GM19043 (cell line): ENCODE results near the gene SLC8A3.

Experiments
- ATAC-seq: cut with Tn5 transposase; IDR thresholded peaks from one replicate; pipeline ENCODE4 v1.9.1; 2021; ENCODE audit warnings: low read depth; ENCODE audit not compliant: unreplicated experiment

The SLC8A3 gene

DNA sequence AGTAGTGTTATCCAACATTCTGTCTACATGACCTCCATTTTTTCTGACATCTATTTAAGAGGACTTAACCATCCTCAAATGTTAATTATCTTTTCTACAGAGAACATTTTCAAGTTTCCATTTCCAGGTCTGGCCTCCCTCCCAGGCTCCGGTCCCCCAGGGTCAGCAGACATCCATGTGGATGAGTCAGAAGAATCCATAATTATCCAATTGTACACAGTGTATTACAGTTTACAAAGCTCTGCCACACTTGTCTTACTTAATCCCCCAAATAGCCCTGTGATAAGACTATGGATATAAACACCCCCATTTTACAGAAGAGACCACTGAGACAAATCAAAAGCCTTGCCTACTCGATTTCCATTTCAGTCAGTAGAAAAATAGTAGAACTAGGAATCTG lies 65.0 kb downstream of the SLC8A3 start:
- no peak for ATAC-seq

GRCh38 chr14:70121521-70121920 lies 67.2 kb downstream of the SLC8A3 start:
- ATAC-seq, result no peak

GRCh38 chr14:70118064-70118463 lies 70.7 kb downstream of the SLC8A3 start:
- no peak for ATAC-seq

DNA sequence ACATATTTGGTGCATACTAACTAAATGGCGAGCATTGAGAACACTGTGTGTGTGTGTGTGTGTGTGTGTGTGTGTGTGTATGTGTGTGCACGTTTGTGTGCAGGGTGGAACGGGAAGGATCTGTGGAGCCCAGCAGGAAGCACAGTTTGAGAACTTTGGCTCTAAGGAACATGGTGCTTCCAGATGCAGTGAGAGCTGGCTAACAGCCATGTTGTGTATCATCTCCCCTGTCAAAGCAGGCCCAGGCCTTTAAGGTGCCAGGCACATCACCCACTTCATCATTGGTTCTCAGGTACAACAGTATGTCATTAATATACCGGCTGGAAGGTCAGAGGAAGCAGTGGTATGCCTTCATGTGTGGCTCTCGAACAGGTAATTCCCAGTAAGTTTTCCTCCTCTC lies 72.5 kb downstream of the SLC8A3 start:
- ATAC-seq, result no peak

DNA sequence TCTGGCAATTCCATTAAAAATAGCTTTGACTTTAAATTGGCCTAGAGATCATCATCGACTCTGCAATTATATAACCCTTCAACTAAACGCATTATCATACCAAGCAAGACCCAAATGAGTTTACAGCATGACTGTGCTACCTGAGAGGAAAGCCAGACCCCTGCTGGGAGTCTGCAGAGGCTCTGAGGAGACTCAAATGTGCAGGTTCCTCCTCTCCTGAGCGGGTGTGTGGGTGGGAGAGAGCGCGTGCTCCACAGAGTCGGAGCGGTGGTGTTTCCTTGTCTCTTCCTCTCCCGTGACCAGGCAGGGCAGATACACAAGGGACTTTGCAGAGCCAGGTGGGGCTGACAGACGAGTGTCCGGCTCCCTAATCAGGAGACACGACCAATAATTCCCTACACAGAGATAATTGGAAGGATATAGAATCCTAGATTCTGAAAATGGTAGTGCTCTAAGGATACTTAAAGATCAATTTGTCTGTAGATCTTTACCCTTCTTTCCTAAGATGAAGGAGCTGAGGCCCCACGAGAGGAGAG lies 74.1 kb downstream of the SLC8A3 start:
- no peak for ATAC-seq

DNA sequence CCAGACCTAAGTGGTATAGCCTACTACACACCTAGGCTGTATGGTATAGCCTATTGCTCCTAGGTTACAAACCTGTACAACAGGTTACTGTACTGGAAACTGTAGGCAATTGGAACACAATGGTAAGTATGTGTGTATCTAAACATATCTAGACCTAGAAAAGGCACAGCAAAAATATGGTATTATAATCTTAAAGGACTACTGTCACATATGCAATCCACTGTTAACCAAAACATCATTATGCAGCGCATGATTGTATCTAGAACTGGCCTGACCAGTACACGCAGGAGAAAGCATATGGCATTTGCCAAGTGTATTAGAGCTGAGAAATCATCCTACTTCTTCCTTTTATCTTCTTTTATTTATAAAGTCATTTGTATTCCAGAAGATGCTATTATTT lies 75.5 kb downstream of the SLC8A3 start:
- no peak for ATAC-seq

GRCh38 chr14:70108419-70108818 lies 80.3 kb downstream of the SLC8A3 start:
- ATAC-seq, result no peak

GRCh38 chr14:70107309-70107708 lies 81.4 kb downstream of the SLC8A3 start:
- ATAC-seq, result no peak

GRCh38 chr14:70100071-70100470 lies 88.7 kb downstream of the SLC8A3 start:
- no peak for ATAC-seq

DNA sequence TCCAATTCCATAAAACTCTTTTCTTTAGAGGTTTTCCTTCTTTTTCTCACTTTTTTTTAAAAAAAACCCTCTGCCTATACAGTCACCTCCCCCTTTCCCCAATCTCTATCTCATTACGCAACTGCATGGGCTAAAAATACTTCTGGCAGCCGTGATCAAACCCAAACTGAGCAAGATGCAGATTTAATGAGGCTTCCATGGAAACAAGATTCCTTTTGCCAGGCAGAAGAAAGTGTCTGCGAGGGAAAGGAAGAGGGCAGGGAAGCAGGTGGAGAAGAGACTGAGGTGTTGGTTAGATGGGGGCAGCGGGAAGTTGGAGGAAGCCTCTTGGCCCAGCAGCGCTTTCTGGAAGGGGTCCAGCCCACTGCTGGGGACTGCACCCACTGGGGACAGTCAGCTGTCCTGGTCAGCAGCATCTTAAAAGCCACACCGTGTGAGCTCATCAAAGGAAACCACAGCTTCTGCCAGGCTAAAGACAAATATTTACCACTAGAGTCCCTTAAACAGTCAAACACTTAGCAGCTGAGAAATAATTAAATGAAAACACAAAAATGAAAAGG lies 90.4 kb downstream of the SLC8A3 start:
- no peak for ATAC-seq

DNA sequence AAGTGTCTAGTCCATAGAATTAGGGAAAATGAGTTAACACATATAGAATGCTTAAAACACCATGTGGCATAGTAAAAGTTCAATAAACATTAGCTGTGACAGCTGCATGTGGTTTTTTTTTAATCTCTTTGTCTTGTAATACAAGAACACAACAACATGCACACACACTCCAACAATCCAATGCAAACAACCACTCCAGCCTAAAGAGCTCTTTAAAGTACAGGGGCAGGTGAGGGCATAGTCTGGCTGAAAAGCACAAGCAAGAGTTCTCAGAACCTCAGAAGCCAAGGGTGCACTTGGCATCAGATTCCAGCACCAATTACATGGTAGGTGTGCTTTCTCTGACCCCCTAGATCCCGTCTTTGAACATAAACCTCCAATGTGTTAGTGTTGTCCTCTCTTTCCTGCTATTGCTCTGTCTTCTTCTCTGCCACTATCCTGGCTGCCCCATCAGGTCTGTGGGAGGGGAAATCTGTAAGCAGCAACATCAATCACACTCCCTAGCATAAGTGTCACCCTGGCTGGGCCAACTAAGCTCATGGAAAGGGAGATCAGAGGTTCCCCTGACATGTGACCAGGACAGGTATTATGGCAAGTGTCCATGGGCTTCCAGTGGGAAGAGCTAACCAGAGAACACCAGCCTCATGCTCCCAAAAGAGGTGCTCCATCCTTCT lies 91.0 kb downstream of the SLC8A3 start:
- no peak for ATAC-seq

DNA sequence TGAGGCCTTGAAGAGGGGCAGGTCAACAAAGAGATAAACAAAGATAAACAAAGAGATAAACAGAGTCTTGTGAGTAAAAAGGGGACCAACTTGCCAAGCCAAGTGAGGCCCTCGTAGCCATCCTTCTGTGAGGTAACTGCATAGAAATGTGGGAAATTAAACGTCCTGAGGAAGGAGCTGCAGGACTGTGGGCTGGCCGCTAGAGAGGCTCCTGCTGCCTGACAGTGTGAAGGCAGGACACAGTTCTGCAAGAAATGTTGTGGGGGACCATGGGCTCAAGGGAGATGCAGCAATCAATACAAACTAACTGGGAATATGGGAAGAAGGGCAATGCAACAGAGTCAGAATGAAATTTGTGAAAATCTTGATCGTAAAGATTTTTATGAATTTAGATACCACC lies 91.9 kb downstream of the SLC8A3 start:
- no peak for ATAC-seq

- no peak for ATAC-seq
Measured at GRCh38 chr14:70094631-70095030, 94.1 kb downstream of the SLC8A3 start.

DNA sequence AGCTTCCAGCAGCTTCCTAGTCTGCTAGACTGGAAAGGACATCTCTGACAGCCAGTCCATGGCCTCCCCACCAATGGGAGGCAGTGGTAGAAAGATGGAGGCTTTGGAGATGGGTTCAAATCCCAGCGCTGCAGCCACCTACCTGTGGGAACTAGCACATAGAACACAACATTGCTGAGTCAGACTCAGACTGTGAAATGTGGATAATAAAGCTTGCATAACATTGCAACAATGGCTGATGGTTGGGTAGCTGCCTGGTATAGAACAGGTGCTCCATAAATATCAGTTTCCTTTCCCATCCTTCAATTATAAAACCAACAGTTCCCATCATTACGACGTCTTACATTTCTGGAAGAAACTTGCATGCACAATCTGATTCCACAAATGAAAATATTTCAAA lies 94.6 kb downstream of the SLC8A3 start:
- ATAC-seq, result no peak

DNA sequence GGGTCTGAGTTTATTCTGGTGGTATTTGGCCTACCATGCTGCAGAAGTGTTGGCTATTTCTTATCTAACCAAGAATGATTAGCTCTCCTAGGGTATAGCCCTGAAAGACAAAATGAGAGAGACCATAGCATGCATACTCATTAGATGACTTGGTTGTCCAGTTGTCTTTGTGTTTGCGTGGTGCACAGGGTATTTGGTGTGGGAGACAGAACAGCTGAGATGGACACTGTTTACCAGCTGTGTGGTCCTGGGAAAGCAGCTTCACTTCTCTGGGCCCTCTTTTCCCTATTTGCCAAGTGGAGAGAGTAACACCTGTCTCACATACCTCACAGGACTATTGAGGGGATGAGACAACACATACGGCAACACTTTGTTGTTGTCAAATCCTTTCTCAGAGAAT lies 95.6 kb downstream of the SLC8A3 start:
- no peak for ATAC-seq

DNA sequence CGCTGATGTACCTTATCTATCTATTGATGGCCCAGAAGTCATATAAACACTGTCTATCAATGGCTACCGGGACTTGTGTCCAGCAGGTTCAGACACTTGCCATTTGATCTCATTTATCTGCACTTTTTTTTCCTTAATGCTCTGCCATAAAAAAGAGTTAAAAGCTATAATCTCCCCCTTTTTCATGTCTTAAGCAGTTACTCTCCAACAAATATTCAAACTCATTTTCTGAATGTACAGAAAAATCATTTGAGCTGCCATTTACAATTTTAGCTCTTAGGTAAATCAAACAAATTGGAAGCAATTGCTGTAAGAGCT lies 101.4 kb downstream of the SLC8A3 start:
- ATAC-seq, result no peak

GRCh38 chr14:70086685-70087379 lies 101.9 kb downstream of the SLC8A3 start:
- no peak for ATAC-seq

DNA sequence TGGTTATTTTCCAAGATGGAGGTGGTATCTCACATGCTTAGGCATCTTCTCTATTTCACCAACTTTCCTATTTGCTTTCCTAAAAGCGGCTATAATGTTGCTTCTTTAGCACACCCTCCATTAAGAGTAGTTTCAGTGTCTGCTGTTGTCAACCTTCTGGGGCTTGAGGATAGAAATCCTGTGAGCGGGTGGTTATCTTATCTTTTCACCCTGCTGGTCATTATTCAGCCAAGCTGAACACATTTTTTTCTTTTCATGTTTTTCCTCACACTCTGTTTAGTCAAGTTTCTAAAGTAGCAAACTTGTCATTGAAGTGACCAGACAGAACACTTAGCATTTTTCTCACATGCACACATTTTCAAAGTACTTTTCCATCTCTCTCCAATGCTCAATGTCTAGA lies 104.5 kb downstream of the SLC8A3 start:
- no peak for ATAC-seq

DNA sequence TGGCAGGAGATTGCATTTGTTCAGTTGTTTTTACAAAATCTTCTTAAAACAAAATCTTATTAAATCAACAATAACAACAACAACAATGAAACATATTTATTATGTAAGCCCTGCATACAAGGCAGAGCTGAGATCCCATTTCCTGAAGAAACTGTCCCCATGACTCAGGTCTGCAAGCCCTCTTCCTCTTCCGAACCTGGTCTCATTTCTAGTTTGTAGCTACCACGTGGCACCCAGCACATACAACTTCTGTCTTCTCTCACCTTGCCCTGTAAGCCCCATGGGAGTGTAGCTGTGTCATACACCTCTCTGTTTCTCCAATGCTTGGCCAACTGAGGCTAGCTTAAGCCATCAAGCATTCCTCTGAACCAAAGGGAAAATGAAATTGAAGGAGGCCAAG lies 106.4 kb downstream of the SLC8A3 start:
- ATAC-seq, result no peak

DNA sequence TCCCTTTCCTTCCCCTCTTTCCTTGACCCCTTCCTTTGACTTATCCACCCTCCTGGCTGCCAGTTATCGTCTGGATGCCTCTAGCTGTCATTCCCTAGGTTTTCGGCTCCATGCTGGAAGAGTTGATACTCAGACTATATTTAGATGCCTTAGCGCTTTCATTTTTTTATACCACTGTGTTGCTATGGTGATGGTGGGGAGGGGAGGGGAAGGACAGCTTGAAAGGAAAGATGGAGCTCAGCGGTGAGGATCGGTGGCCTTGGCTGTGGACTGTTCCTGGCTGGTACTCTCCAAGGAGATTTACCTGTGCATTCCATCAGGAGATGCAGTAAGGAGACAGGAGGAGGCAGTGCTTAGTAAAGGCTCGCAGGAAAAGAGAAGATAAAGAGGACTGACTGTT lies 108.7 kb downstream of the SLC8A3 start:
- no peak for ATAC-seq

DNA sequence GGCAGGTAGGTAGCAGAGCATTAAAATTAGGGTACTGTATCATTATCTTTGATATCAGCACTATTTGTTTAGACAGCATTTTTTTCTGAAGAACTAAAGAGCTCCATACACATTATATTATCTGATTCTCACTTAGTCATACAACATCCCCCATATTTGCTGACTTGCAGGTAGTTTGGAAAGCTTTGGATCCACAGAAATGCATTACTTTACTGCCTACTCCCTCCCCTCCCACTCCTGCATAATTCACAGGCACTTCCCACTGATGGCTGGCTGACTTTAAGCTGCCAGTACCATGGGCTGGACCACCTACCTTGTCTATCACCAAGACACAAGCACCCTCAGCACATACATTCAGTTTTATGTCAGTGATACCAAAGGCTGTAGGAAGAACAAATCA lies 110.4 kb downstream of the SLC8A3 start:
- no peak for ATAC-seq

DNA sequence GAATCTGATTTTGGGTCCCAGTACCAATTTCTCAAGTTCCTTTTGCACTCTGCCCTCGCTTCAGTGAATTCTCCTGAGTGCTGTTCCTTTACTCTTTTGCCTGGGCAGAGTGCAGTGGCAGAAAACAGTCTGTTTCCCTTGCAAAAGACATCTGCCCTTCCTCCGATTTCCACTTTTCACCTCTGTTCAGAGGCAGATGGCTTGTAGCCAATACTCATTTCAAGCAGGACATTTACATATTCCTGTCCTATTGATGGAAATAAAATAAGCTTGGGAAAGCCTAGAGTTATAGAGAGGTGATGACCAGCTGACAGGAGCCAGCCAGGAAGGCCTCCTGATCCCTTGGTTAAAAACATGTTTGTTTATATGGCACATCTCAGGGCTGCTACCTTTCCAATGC lies 111.0 kb downstream of the SLC8A3 start:
- ATAC-seq, result no peak
